Peyer's patch (tissue), 4 donors: Measurements from ENCODE around the gene ABCB9. TPM values are rescaled to one million over a fixed set of nuclear protein-coding genes. Genes with fewer than 3 reads are reported as not detected.

Experiments
- DNase-seq, 3 donors: peaks; one replicate each; pipeline ENCODE4 v3.0.0-alpha.2; 2017 to 2019
- H3K27ac ChIP-seq, 4 donors: fragments of 200-600 bp; sonication (generic); one replicate each; pipeline ENCODE4 v1.5.1; 2016 to 2019
- H3K27me3 ChIP-seq, 2 donors: fragments of 200-600 bp; sonication (generic); one replicate each; pipeline ENCODE4 v1.5.1; 2019
- H3K36me3 ChIP-seq, 3 donors: fragments of 200-600 bp; sonication (generic); one replicate each; pipeline ENCODE4 v1.5.1; 2016 to 2019
- H3K4me1 ChIP-seq, 4 donors: fragments of 200-600 bp; sonication (generic); one replicate each; pipeline ENCODE4 v1.5.1; 2016 to 2019
- H3K4me3 ChIP-seq, 4 donors: fragments of 200-600 bp; sonication (generic); 1 replicate in 3 of 4; 2 replicates in 1 of 4; pipeline ENCODE4 v1.5.1; 2016 to 2019; ENCODE audit warnings: mild to moderate bottlenecking in 1 of 4
- H3K9me3 ChIP-seq, 4 donors: fragments of 200-600 bp; sonication (generic); one replicate each; pipeline ENCODE4 v1.5.1; 2016 to 2019; ENCODE audit warnings: mild to moderate bottlenecking in 1 of 4
- CTCF ChIP-seq, 6 experiments: fragments of 450-650 bp in 4 of 6; fragments of 200-600 bp in 2 of 6; sonication (generic) in 1 of 6; IDR thresholded peaks; one replicate each; pipeline ENCODE4 v1.5.1; 2017 to 2019; ENCODE audit warnings: antibody characterized with exemption in 6 of 6, mild to moderate bottlenecking in 3 of 6, moderate library complexity in 1 of 6
- POLR2A ChIP-seq, 2 donors: fragments of 450-650 bp; IDR thresholded peaks; one replicate each; pipeline ENCODE4 v1.5.1; 2017; ENCODE audit warnings: antibody characterized with exemption in 2 of 2, mild to moderate bottlenecking in 2 of 2, moderate library complexity in 2 of 2
- total RNA-seq, 4 donors: library from RNA; depleted of rRNA; stranded (reverse); fragments of >200 nt; gene quantifications; one replicate each; pipeline ENCODE4 v1.1.0, GENCODE V29; 2016

Gene ABCB9
- total RNA-seq, 4 donors from 2014 or later: 8.8 to 29.7 (median 17.4) TPM

- DNase-seq: no peak
- Histone ChIP-seq H3K9me3 (no peaks in the 10 kb centered on the region), H3K4me3 (no peak overlapping the region), H3K27ac (no peak overlapping the region), H3K36me3 (no peaks in the 10 kb centered on the region), H3K27me3 (no peaks in the 10 kb centered on the region), H3K4me1 (peaks cover 0 to 27% (median 0%) of the 10 kb centered on the region in 4 donors)
- TF ChIP-seq CTCF (IDR thresholded peaks at IDR 0.05) (no peak), POLR2A (IDR thresholded peaks at IDR 0.05) (no peak)
These were observed 27.1 kb downstream of the ABCB9 start for GRCh38 chr12:122939125-122939524.

- Histone ChIP-seq H3K27me3 (no peaks in the 10 kb centered on the region), H3K4me3 (no peak overlapping the region), H3K27ac (no peak overlapping the region), H3K36me3 (no peaks in the 10 kb centered on the region), H3K4me1 (peaks cover 0 to 12% (median 0%) of the 10 kb centered on the region in 4 donors), H3K9me3 (no peaks in the 10 kb centered on the region)
- TF ChIP-seq POLR2A (IDR thresholded peaks at IDR 0.05): no peak
- TF ChIP-seq CTCF (IDR thresholded peaks at IDR 0.05): no peak
- no peak for DNase-seq
These were observed 28.6 kb downstream of the ABCB9 start for GRCh38 chr12:122937622-122938091.

GRCh38 chr12:122935318-122935717, 30.9 kb downstream of the ABCB9 start:
- no peaks in the 10 kb centered on the region for H3K36me3 ChIP-seq
- no peak for TF ChIP-seq POLR2A (IDR thresholded peaks at IDR 0.05)
- no peak for TF ChIP-seq CTCF (IDR thresholded peaks at IDR 0.05)
- no peak overlapping the region for H3K4me3 ChIP-seq
- DNase-seq: no peak
- H3K4me1 ChIP-seq: peaks cover 0 to 5% (median 0%) of the 10 kb centered on the region in 4 donors
- no peak overlapping the region for H3K27ac ChIP-seq
- no peaks in the 10 kb centered on the region for H3K9me3 ChIP-seq
- no peaks in the 10 kb centered on the region for H3K27me3 ChIP-seq

GRCh38 chr12:122934722-122935121, 31.5 kb downstream of the ABCB9 start:
- TF ChIP-seq POLR2A (IDR thresholded peaks at IDR 0.05): no peak
- no peak for TF ChIP-seq CTCF (IDR thresholded peaks at IDR 0.05)
- H3K27me3 ChIP-seq: no peaks in the 10 kb centered on the region

GRCh38 chr12:122932207-122932606, 34.1 kb downstream of the ABCB9 start:
- TF ChIP-seq CTCF (IDR thresholded peaks at IDR 0.05) (no peak), POLR2A (IDR thresholded peaks at IDR 0.05) (no peak)
- Histone ChIP-seq H3K4me3 (no peak overlapping the region), H3K4me1 (no peaks in the 10 kb centered on the region), H3K9me3 (no peaks in the 10 kb centered on the region), H3K27me3 (no peaks in the 10 kb centered on the region), H3K27ac (no peak overlapping the region), H3K36me3 (no peaks in the 10 kb centered on the region)
- DNase-seq: no peak

More at GRCh38 chr12:122934722-122935121, 31.5 kb downstream of the ABCB9 start:
- no peak overlapping the region for H3K27ac ChIP-seq
- DNase-seq: no peak
- peaks cover 0 to 5% (median 0%) of the 10 kb centered on the region in 4 donors for H3K4me1 ChIP-seq
- no peak overlapping the region for H3K4me3 ChIP-seq
- no peaks in the 10 kb centered on the region for H3K9me3 ChIP-seq
- no peaks in the 10 kb centered on the region for H3K36me3 ChIP-seq

- Histone ChIP-seq H3K4me3 (no peak overlapping the region), H3K4me1 (no peaks in the 10 kb centered on the region), H3K27me3 (no peaks in the 10 kb centered on the region), H3K27ac (no peak overlapping the region), H3K9me3 (no peaks in the 10 kb centered on the region), H3K36me3 (no peaks in the 10 kb centered on the region)
- no peak for TF ChIP-seq POLR2A (IDR thresholded peaks at IDR 0.05)
- no peak for TF ChIP-seq CTCF (IDR thresholded peaks at IDR 0.05)
- DNase-seq: no peak
These were observed 36.5 kb downstream of the ABCB9 start for GRCh38 chr12:122929812-122930211.
